Stimulated activated CD4-positive, alpha-beta T cell treated with anti-CD3 and anti-CD28 coated beads, Interleukin-12 subunit alpha, Interleukin-12 subunit beta, amount 100 ng/mL, for 4 hours (primary cell): Measurements from ENCODE around the gene SUPT3H.

Experiments
- DNase-seq: peaks from one replicate; pipeline ENCODE4 v3.0.0-alpha.2; 2020

Gene SUPT3H

DNA sequence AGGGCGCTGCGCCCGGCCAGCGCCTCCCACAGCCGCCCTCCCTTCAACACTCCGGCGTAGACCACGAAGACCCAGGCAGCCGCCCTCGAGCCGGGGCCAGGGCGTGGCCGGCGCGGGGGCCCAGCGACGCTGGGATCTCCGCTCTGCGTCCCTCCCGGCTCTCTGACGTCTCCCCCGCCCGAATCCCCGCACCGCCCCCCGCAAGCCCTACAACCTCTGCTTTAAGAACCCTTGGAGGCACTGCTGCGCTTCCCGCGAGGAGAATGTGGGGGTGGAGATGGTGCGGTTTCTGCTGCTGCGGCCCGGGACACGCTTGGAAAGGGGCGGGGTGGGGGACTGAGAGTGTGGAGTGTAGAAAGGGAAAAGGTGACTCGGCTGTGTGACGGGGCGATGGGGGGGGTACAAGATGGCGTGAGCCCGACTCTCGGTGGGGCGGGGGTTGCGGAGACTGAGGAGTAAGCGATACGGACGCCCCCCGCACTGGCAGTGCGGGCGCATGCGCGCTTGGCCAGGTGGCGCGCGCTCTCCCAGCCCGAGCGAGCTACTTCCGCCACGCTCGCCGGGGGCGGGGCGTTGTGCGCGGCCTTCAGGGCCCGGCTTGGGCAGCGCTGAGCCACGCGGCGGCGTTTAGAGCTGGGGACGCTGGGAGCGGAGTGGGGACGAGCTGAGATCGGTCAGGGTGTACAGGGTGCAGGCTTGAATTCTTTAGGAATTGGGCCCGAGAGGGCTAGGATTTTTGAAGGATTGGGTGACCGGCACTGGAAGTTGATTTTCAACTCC is at the start of gene SUPT3H:
TSS of gene SUPT3H (minus strand) at position 381 of the 780 bp plus-strand sequence.
- DNase-seq, result peak; percentile 92

DNA sequence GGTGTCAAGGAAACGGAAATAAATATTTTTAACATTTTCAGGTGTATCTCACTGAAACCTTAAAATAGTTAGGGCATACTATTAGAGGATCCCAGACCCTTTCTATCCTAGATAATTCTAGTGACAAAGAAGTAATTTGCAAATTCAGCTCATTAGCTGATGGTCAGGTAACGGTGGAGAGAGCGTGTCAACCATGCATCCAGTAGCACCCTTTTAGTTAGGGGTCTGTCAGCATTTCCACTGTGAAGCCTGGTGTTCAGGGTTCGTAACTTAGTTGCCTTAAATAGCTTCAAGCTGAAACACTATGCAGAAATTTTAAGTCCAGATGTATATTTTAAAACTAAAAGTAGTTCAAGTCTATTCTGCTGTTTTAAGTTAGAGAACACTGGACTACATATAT is 48.5 kb upstream of the SUPT3H start:
- no peak for DNase-seq

DNA sequence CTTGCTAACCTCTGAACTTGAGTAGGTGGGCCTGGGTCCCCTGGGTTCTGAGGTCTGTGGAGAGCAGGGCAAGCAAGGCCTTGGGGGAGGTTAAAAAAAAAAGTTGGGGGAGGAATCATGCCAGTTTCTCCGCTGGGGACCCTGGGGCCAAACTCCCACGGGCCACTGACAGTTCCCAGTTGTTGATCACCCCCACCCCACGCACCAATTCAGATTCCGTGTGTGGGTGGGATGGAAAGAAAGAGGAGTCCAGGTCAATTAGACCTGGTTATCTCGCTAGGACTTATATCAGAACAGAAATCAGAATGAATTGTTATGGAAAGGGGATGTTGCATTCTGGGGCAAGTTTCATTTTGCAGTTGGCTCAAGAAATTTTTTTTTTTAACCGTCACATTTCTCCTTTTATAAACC is 46.7 kb upstream of the SUPT3H start:
- no peak for DNase-seq

DNA sequence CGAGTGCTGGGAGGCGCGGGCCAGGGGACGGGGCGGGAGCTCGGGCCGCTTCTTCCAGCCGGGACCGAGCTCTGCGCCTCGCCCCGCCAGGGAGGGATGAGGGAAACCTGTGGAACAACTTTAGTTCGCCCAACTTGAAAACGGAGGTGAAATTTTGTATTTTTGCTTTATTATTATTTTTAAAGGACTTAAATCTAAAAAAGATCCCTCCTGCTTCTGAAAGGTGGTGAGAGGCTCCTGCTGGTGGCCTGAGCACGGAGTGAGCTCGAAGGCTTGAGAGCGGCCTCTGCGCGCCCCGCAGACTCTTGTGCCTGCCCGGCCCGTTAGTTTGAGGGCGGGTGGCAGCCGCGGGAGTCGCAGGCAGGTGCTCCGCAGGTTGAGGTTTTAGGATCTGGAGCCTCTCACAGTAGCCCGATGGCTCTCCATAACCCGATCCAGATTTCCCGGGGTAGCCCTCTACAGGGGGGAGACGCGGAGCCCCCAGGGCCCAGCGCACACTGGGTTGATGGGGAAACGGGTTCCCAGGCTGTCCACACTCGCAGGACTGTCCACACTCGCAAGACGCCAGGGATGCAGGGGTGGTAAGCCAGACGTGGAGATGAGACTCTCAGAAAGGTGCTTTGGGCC is 46.2 kb upstream of the SUPT3H start:
- no peak for DNase-seq

DNA sequence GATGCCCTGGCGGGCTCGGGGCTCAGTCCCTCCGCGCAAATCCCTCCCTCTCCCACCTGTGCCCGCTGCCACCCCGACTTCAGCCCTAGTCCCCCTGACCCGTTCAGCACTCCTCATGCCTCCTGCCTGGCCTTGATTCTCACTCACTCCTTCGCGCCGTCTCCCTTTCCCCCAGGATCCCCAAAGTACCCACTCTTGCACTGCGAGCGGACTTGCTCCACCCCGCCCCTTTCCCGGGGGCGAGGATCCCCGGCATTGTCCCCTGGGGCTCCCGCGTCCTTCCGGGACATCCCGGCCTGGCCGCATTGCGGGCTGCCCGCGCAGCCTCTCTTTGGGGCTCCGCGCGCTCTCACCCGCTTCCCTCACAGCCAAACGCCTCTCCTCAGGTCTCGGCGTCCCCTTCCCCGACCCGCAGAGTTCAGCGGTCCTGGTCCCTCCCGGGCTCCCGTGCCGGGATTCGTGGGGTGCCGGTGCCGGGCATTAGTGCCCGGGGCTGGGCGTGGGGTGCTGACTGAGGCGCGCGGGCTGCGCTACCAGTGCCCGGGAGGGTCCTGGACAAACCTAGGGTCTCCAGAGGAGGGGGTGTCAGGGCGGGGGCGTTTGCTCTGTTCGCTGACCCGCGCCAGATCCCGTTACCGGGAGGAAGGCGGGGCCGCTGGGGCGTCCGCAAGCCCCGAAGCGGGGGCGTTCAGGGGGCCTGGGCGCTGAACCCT is 45.5 kb upstream of the SUPT3H start:
- peak; percentile 27 for DNase-seq

DNA sequence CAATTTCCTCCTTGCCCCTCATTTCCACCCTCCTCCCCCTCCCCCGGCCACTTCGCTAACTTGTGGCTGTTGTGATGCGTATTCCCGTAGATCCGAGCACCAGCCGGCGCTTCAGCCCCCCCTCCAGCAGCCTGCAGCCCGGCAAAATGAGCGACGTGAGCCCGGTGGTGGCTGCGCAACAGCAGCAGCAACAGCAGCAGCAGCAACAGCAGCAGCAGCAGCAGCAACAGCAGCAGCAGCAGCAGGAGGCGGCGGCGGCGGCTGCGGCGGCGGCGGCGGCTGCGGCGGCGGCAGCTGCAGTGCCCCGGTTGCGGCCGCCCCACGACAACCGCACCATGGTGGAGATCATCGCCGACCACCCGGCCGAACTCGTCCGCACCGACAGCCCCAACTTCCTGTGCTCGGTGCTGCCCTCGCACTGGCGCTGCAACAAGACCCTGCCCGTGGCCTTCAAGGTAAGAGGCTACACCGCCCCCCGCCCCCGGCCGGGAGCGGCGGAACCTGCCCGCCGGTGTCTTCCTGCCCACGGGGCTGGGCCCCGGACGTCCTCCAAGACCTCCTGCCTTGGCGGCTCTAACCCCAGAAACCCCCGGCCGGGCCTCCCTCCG is 44.9 kb upstream of the SUPT3H start:
- DNase-seq, result peak; percentile 36

DNA sequence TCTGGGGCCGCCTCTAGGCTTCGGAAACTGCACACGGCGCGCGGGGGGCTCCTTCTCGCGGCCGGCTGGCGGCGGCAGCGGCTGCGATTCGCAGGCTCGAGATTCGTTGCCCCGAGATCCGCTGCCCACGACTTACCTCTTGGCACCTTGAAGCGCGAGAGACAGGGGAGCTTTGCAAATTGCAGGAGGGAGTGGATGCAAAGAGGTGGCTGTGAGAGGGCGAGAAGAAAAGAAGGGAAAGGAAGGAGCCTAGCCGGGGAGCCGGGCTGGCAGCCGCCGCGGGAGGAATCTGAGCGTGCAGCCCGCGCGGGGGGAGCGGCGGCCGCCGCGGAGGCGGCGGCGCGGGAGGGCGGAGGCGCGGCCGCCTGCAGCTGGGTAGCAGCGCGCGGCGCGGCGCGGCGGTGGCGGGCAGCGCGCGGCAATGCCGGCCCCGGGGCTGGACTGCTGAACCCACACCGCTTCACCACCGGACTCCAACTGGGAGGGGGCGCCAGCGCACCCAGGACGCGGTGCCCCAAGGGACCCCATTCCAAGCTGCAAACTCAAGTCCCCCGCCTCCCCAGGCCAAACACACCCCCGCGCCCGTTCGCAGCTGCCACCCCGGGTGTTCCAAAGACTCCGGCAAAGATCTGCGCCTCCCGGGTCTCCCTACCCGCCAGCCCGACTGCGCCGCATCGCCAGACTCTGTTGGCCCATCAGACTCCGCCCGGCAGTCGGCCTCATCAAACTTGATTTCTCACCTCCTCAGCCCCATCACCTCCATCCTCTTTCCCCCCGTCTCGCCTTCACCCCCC is 44.2 kb upstream of the SUPT3H start:
- peak; percentile 46 for DNase-seq

DNA sequence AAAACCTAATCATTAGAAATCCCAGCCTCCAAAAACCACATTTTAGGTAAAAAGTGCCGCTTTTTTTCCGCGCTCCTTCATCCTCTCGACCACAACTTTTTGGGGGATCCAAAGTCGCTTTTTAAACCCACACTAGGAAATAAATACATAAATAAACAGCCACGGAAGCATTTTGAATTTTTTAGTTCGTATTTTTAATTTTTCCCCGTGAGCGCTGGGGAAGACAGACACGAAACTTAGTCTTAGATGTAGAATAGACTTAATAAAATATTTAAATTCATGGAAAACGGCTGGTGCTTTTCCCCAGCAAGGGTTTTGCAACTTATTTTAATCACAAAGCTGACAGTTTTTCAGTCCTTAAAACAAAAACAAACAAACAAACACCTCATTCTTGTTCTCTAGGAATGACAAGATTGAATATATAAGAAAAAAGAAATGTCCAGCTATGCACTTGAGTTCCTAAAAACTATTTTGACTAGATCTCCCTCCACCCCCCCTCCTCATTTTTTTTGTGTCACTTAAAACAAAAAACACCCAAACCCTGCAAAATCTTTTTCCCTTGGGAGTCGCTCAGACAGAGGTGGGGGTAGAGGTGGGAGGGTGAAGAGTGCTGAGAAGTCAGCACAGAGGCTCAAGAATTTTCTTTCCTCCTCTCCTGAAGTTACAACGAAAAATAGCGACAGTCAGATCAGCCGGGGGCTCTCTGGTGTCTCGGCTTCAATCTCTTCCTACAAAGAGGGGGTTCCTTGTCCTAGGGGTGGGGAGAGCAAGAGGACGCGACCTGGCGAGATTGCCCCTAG is 43.4 kb upstream of the SUPT3H start:
- DNase-seq, result no peak

DNA sequence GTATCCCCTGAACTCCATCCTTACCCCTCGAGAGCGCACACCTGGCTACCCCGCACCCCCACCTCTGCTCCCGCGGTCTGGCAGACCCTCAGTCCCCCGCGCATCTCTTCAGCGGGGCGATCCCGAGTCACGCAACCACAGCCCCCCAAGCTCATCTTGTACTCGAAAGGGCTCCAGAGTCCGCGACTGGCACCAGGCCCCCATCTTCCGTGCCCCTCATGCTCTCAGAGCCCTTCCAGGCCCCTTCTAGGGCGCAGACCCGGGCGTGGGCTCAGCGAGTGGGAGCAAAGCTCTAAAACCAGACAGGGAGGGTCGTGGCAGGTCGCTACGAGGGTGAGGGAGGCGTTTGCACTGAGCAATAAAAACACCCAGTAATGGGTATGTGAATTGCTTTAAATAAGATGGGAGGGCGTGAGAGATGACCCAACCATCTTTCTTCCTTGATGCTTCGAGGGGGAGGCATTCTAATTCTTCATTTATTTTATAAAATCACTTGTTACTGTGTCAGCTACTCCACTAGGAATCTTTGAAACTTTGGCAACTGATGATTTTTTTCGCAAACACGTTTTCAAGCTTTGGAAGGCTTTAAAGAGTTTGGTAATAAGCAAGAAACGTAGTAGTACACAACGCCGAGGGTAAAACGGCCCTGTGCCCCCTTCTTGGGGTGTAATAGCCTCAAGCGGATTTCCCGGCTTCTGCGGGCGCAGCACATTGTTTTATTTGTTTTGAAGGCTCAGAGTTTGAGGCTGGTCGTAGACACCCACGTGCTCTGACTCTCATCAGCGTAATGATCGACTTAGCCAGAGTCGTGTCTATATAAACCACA is 42.6 kb upstream of the SUPT3H start:
- peak; percentile 39 for DNase-seq

DNA sequence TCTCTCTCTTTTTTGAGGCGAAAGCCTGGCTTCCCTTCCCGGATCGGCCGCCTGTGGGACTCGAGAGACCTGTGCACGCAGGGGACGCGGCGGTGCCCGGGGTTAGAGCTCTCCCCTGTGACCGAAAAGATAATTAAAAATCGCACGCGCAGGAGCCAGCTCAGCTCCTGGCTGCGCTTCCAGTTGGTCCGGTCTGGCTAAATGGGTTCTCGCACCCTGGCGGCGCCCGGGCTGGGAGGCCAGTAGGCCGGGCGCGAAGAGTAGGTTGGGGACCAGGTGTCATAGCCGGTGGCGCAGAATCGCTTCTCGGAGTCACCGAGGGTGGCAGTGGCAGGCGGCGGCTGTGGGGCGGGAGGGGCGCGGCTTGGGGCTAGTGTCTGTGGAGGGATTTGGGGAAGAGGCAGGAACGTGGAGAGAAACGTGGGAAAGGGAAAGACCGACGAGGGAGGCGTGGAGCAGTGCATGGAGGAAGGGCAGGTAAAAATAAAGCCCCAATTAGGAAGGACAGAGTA is 41.9 kb upstream of the SUPT3H start:
- peak; percentile 59 for DNase-seq

DNA sequence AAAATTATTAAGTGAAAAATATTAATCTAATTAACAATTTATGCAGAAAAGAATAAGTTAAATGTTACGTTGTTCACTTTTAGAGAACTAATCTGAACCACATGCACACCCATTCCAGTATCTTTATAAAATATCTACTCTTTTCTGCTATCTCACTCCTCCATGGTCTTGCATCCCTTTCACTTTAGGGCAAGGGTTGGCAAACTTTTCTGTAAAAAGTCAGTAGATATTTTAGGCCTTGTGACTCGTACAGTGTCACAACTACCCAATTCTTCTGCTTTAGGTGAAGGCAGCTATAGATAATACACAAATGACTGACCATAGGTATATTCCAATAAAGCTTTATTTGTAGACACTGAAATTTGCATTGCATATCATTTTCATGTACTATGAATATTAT is 39.7 kb upstream of the SUPT3H start:
- DNase-seq, result no peak

DNA sequence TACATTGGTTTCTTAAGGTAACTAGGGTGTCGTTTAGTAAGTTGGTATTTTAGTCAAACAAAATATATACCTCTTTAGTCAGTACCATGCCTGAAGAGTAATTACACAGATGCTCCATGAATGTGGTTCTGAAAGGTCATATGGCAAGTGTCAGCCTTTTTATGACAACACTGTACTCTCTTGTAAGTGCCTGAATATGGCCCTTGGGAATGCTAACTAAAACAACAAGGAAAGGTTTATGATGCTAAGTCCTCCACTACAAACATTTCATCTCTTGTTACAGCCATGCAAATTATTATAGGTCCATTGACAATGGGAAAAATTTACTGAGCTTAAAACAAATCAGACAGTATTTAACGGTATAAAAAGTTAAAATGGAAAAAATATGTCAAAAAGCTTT is 39.0 kb upstream of the SUPT3H start:
- DNase-seq, result no peak

DNA sequence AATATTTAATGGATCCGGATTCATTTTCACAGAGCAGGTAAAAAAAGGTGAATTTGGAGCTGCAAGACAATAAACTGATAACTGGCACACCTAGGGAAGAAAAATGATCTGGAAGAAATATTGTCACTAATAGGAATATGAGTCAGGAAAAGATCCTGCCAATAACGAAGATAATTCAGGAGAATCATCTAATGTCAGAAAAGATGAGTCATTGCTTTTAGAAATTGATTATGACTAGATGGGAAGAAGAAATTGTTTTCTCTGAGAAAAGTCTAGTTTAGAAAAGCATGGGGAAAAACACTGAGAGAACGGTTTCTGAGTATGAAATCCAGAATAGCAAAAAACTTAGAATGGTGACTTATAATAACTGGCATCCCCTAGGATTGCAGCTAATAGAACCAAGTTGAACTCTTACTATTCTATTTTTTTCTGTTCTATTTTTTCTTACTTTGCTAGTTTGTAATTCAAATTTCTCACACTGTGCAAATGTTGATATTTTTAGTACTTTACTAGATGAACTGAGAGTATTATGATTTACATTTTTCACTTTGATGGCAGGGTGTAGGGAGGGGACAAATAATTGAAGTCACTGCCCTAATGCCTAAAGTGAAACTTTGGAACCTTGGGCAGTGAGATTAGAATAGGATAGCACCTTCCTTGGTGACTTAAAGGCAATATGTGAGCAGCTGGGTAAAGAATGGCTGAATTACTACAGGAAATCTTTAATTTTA is 38.2 kb upstream of the SUPT3H start:
- DNase-seq, result no peak

DNA sequence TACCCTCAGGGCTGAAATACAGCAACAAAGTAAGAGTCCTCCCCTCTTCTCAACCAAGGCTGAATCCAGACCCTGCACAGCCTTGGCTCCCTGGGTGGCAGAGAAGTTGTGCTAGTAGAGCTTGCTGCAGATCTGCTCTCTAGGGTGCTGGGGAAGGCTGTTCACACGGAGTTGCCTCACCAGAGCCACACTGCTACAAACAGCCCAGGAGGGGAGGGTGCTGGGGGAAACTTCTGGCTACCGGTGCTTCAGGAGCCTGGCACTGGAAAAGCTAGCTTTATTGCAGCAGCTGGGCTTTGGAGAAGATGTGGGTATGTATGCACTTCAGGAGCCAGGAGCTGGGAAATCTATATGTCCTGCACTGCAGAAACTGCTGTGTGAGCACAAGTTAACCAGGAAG is 37.6 kb upstream of the SUPT3H start:
- DNase-seq, result no peak

DNA sequence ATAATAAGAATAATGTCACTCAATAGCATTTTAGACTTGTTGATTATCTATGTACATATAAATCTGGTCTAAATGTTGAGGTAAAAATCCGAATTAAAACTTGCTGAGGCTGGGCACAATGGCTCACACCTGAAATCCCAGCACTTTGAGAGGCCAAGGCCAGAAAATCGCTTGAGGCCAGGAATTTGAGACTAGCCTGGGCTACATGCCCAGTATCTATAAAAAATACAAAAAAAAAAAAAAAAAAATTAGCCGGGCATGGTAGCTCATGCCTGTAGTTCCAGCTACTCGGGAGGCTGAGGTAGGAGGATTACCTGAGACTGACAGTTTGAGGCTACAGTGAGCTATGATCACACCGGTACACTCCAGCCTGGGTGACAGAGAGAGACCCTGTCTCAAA is 34.2 kb upstream of the SUPT3H start:
- DNase-seq, result no peak

DNA sequence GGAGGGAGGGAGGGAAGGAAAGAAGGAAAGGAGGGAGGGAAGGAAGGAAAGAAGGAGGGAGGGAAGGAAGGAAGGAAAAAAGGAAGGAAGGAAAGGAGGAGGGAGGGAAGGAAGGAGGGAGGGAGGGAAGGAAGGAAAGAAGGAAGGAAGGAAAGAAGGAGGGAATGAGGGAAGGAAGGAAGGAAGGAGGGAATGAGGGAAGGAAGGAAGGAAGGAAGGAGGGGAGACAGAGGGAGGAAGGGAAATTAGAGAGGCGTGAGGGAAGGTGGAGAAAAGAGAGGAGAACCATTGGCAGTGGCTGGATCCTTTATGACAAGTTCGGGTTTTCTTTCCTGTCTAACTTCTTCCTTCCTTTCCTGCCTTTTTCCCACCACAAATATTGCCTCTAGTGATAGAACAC is 22.3 kb upstream of the SUPT3H start:
- no peak for DNase-seq

DNA sequence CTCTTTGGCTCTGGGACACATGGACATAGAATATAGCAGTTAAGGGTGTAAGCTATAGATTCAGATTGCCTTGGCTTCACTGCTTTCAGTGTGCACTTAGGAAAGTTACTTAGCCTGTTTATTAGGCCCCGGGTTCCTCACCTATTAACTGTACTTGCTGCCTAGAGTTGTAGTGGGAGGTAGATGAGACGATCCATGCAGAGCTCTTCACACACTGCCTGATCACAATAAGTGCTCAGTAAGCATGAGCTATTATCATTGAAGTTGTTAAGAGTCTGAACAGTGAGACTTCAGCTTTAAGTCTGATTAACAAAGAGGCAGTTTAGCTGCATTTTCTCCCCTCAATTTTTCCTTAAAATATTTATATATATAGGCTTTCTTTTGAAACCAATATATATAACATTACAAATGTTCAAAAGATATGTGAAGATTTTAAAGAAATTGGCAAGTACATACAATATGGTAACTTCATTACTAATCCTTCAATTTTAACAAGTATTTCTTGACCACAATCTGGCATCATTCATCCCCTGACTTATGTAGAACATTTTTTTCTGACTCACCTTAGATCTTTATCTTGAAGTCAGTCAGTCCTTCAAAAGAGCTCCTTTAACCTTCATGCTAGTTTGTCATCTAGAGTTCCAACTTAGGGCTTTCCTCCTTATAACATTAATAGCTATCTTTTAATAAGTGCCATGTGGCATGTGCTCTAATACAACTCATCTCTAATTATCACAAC is 20.5 kb upstream of the SUPT3H start:
- DNase-seq, result no peak

DNA sequence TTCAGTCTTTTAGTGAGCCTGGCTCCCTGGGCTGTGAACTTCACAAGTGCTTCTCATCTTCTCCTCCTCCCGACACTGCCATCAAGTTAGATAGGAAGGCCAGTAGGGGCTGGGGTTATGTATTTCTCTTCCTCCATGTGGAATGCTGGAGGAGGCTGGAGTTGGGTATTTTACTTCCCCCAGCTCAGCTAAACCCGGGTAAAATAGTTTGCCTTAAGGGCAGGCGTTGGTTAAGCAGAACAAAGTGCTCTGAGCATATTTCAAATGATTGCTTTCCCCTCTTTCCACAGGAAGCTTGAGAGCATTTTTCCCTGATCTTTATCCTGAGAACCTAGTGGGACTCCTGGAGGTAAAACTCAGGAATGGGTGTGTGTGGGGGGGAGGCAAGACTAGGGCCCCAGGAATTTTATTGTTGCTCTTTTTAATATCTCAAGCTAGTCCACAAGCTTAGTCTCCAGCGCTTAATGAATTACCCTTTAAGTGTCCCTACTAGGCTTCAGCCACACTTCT is 16.9 kb upstream of the SUPT3H start:
- no peak for DNase-seq

DNA sequence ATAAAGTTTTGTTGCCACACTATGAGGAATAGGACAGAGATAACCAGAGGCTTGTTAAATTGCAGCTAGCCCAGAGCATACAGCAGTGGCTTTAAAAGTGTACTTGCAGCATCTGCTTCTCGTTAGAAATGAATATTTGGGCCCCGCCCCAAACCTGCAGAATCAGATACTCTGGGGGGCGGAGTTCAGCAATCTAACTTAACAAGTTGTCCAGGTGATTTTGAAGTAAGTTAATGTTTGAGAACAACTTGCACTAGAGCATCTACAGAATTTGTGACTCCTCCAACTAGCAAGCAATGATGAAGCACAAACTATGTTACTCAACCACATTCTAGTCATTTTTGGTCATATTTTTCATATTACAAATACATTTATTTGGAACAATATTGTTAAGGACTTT is 10.6 kb upstream of the SUPT3H start:
- no peak for DNase-seq
